H9 (cell line): Measurements from ENCODE around the gene JCHAIN. TPM values are rescaled to one million over a fixed set of nuclear protein-coding genes. Genes with fewer than 3 reads are reported as not detected.

Experiments
- DNase-seq: peaks from one replicate; pipeline ENCODE4 v3.0.0-alpha.2; 2017
- H2AFZ ChIP-seq: one replicate; pipeline ENCODE4 v1.6.1; 2013; ENCODE audit warnings: mild to moderate bottlenecking, low read length, control low read depth, moderate library complexity
- H2AK5ac ChIP-seq: 2 replicates; pipeline ENCODE4 v1.6.1; 2013; ENCODE audit warnings: low read length, control low read depth, mixed read lengths; ENCODE audit not compliant: insufficient read length
- H2BK120ac ChIP-seq: one replicate; pipeline ENCODE4 v1.6.1; 2013; ENCODE audit warnings: low read depth, mild to moderate bottlenecking, low read length, control low read depth, inconsistent platforms; ENCODE audit not compliant: poor library complexity, severe bottlenecking
- H2BK12ac ChIP-seq: 2 replicates; pipeline ENCODE4 v1.6.1; 2013; ENCODE audit warnings: low read length, control low read depth, mixed read lengths, low read depth; ENCODE audit not compliant: insufficient read length
- H2BK15ac ChIP-seq: 2 replicates; pipeline ENCODE4 v1.6.1; 2013; ENCODE audit warnings: low read depth, low read length, control low read depth
- H2BK20ac ChIP-seq: one replicate; pipeline ENCODE4 v1.6.1; 2013; ENCODE audit warnings: low read depth, mild to moderate bottlenecking, low read length, control low read depth, inconsistent platforms; ENCODE audit not compliant: poor library complexity, severe bottlenecking
- H2BK5ac ChIP-seq: 2 replicates; pipeline ENCODE4 v1.6.1; 2013; ENCODE audit warnings: low read length, control low read depth, mixed read lengths; ENCODE audit not compliant: insufficient read length
- H3K14ac ChIP-seq: 2 replicates; pipeline ENCODE4 v1.6.1; 2013; ENCODE audit warnings: low read length, control low read depth; ENCODE audit not compliant: insufficient read depth
- H3K18ac ChIP-seq: 2 replicates; pipeline ENCODE4 v1.6.1; 2013; ENCODE audit warnings: low read depth, mild to moderate bottlenecking, mixed read lengths, low read length, control low read depth; ENCODE audit not compliant: insufficient read length
- H3K23ac ChIP-seq: 2 replicates; pipeline ENCODE4 v1.6.1; 2013; ENCODE audit warnings: low read length, control low read depth, mixed read lengths, low read depth; ENCODE audit not compliant: insufficient read length
- H3K23me2 ChIP-seq: 2 replicates; pipeline ENCODE4 v1.6.1; 2013; ENCODE audit warnings: low read depth, mild to moderate bottlenecking, mixed read lengths, low read length, control low read depth; ENCODE audit not compliant: insufficient read length, poor library complexity, severe bottlenecking
- H3K27ac ChIP-seq: 2 replicates; pipeline ENCODE4 v1.5.1; 2013; ENCODE audit warnings: low read length, control low read depth, mixed read lengths, low read depth; ENCODE audit not compliant: insufficient read length
- H3K27me3 ChIP-seq: 2 replicates; pipeline ENCODE4 v1.6.1; 2013; ENCODE audit warnings: low read length, control low read depth, inconsistent platforms; ENCODE audit not compliant: insufficient read depth
- H3K4ac ChIP-seq: 2 replicates; pipeline ENCODE4 v1.6.1; 2013; ENCODE audit warnings: low read depth, mild to moderate bottlenecking, control low read depth, inconsistent platforms, low read length, moderate library complexity
- H3K4me1 ChIP-seq: 2 replicates; pipeline ENCODE4 v1.6.1; 2013; ENCODE audit warnings: low read length, control low read depth, inconsistent platforms; ENCODE audit not compliant: insufficient read depth
- H3K4me2 ChIP-seq: 2 replicates; pipeline ENCODE4 v1.6.1; 2013; ENCODE audit warnings: low read length, control low read depth, mixed read lengths; ENCODE audit not compliant: insufficient read length, insufficient read depth
- H3K56ac ChIP-seq: 2 replicates; pipeline ENCODE4 v1.6.1; 2013; ENCODE audit warnings: low read depth, mild to moderate bottlenecking, mixed read lengths, low read length, control low read depth; ENCODE audit not compliant: insufficient read length
- H3K79me1 ChIP-seq: 2 replicates; pipeline ENCODE4 v1.6.1; 2013; ENCODE audit warnings: low read depth, mild to moderate bottlenecking, moderate library complexity, low read length, control low read depth, inconsistent platforms; ENCODE audit not compliant: insufficient read depth, poor library complexity, severe bottlenecking
- H3K79me2 ChIP-seq: 2 replicates; pipeline ENCODE4 v1.6.1; 2013; ENCODE audit warnings: low read length, control low read depth, inconsistent platforms; ENCODE audit not compliant: insufficient read depth
- H3K9ac ChIP-seq: 2 replicates; pipeline ENCODE4 v1.6.1; 2013; ENCODE audit warnings: low read length, control low read depth, mixed read lengths; ENCODE audit not compliant: insufficient read length; ENCODE audit errors: extremely low read depth
- H3K9me3 ChIP-seq: one replicate; pipeline ENCODE4 v1.6.1; 2013; ENCODE audit warnings: low read depth, low read length, inconsistent platforms; ENCODE audit not compliant: control insufficient read depth
- H3T11ph ChIP-seq: one replicate; pipeline ENCODE4 v1.6.1; 2013; ENCODE audit warnings: mild to moderate bottlenecking, low read length, control low read depth, inconsistent platforms
- H4K20me1 ChIP-seq: one replicate; pipeline ENCODE4 v1.6.1; 2013; ENCODE audit not compliant: control insufficient read depth, insufficient read length, insufficient read depth
- H4K5ac ChIP-seq: 2 replicates; pipeline ENCODE4 v1.6.1; 2013; ENCODE audit warnings: low read depth, mild to moderate bottlenecking, mixed read lengths, low read length, control low read depth; ENCODE audit not compliant: insufficient read length
- H4K8ac ChIP-seq: replicated peaks from 2 replicates; pipeline ENCODE4 v1.6.1; 2013; ENCODE audit warnings: low read length, control low read depth, mixed read lengths, low read depth; ENCODE audit not compliant: insufficient read length
- H4K91ac ChIP-seq: 2 replicates; pipeline ENCODE4 v1.6.1; 2013; ENCODE audit warnings: low read depth, mild to moderate bottlenecking, moderate library complexity, mixed read lengths, low read length, control low read depth; ENCODE audit not compliant: insufficient read length
- H3K27ac Mint-ChIP-seq, 3 experiments: 2 replicates in 2 of 3; 3 replicates in 1 of 3; pipeline ENCODE4 v1.8.0; 2020 to 2021; ENCODE audit warnings: mixed read lengths in 3 of 3, mild to moderate bottlenecking in 1 of 3, moderate library complexity in 1 of 3
- H3K27me3 Mint-ChIP-seq: 2 replicates; pipeline ENCODE4 v1.8.0; 2021; ENCODE audit warnings: low read depth, mild to moderate bottlenecking, moderate library complexity, mixed read lengths
- H3K36me3 Mint-ChIP-seq, 3 experiments: 2 replicates in 2 of 3; 3 replicates in 1 of 3; pipeline ENCODE4 v1.8.0; 2020 to 2021; ENCODE audit warnings: low read depth in 3 of 3, mixed read lengths in 3 of 3; ENCODE audit not compliant: insufficient read depth in 1 of 3
- H3K4me1 Mint-ChIP-seq, 2 experiments: 2 replicates each; pipeline ENCODE4 v1.8.0; 2020; ENCODE audit warnings: mixed read lengths in 2 of 2
- H3K4me3 Mint-ChIP-seq, 2 experiments: 2 replicates in 1 of 2; 3 replicates in 1 of 2; pipeline ENCODE4 v1.8.0; 2020 to 2021; ENCODE audit warnings: mild to moderate bottlenecking in 2 of 2, mixed read lengths in 2 of 2, moderate library complexity in 1 of 2
- H3K9me3 Mint-ChIP-seq, 2 experiments: 2 replicates in 1 of 2; 3 replicates in 1 of 2; pipeline ENCODE4 v1.8.0; 2020; ENCODE audit warnings: mild to moderate bottlenecking in 2 of 2, mixed read lengths in 2 of 2, moderate library complexity in 1 of 2
- WGBS: extraction: QIAGEN DNeasy Blood & Tissue Kit; methylation state at CpG from one replicate; pipeline ENCODE4 v1.1.7; 2013; ENCODE audit warnings: missing lambda C conversion rate, low lambda C conversion rate, mixed read lengths; ENCODE audit not compliant: insufficient read length; ENCODE audit errors: extremely low coverage; 5-methylcytosine and 5-hydroxymethylcytosine counted together
- total RNA-seq: library from RNA; stranded (reverse); gene quantifications from 2 replicates; pipeline ENCODE4 v1.2.1, GENCODE V29; 2021
- TF ChIP-seq, protein P1 (sequence below): fragments of 200-600 bp; sonication (generic); conservative IDR thresholded peaks from 3 replicates; pipeline ENCODE4 v1.8.0; 2021; ENCODE audit warnings: antibody characterized with exemption, mild to moderate bottlenecking

JCHAIN gene
- total RNA-seq, 1 experiment from 2014 or later: not detected

DNA sequence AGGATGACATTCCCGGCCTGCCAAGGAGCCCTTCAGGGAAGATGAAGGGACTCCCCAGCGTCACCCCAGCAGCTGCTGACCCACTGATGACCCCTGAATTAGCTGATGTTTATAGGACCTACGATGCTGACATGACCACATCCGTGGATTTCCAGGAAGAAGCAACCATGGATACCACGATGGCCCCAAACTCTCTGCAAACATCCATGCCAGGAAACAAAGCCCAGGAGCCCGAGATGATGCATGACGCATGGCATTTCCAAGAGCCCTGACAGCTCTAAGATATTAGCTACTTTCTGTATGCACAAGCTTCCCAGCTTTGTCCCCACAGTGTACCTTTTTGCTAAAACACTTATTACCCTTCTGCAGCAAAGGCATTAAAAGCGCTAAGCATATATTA, 59.8 kb downstream of the JCHAIN start:
- Histone ChIP-seq H3K4me1 (no peaks in the 10 kb centered on the region), H3K9ac (no peak overlapping the region), H3K27me3 (no peaks in the 10 kb centered on the region), H2BK5ac (no peak overlapping the region), H3K23me2 (no peaks in the 10 kb centered on the region), H3T11ph (no peak overlapping the region), H3K79me1 (no peaks in the 10 kb centered on the region), H3K56ac (no peak overlapping the region), H3K4me2 (no peak overlapping the region), H3K4ac (no peak overlapping the region), H4K8ac (no peak overlapping the region), H4K91ac (no peak overlapping the region), H4K5ac (no peak overlapping the region), H2AK5ac (no peak overlapping the region), H3K27ac (no peak overlapping the region), H2BK15ac (no peak overlapping the region), H2BK20ac (no peak overlapping the region), H4K20me1 (no peaks in the 10 kb centered on the region), H3K23ac (no peak overlapping the region), H3K18ac (no peak overlapping the region), H2BK12ac (no peak overlapping the region), H3K79me2 (no peaks in the 10 kb centered on the region), H3K14ac (no peak overlapping the region), H2BK120ac (no peak overlapping the region), H3K9me3 (no peaks in the 10 kb centered on the region), H2AFZ (no peak overlapping the region)
- WGBS: no CpG with 5 or more reads among the region's 8 CpGs
- no peak for DNase-seq
- Mint-ChIP-seq H3K4me3 (no peak overlapping the region), H3K4me1 (peaks cover 0 to 4% of the 10 kb centered on the region in 2 experiments; a peak in 1 of 4 replicates), H3K9me3 (no peaks in the 10 kb centered on the region; a peak in 1 of 5 replicates), H3K27me3 (no peaks in the 10 kb centered on the region), H3K27ac (no peak overlapping the region), H3K36me3 (no peaks in the 10 kb centered on the region)
- TF ChIP-seq, protein P1, sequence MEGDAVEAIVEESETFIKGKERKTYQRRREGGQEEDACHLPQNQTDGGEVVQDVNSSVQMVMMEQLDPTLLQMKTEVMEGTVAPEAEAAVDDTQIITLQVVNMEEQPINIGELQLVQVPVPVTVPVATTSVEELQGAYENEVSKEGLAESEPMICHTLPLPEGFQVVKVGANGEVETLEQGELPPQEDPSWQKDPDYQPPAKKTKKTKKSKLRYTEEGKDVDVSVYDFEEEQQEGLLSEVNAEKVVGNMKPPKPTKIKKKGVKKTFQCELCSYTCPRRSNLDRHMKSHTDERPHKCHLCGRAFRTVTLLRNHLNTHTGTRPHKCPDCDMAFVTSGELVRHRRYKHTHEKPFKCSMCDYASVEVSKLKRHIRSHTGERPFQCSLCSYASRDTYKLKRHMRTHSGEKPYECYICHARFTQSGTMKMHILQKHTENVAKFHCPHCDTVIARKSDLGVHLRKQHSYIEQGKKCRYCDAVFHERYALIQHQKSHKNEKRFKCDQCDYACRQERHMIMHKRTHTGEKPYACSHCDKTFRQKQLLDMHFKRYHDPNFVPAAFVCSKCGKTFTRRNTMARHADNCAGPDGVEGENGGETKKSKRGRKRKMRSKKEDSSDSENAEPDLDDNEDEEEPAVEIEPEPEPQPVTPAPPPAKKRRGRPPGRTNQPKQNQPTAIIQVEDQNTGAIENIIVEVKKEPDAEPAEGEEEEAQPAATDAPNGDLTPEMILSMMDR: no peak

Other genes with a start within 250 kb of the JCHAIN start
- gene MUC7, start 194.3 kb downstream of the JCHAIN start, total RNA-seq: not detected in 2 replicates
- not detected in 2 replicates for gene AMTN, start 147.9 kb downstream of the JCHAIN start, total RNA-seq
- gene AMBN, start 74.3 kb downstream of the JCHAIN start, total RNA-seq: not detected in 2 replicates
- not detected in 2 replicates for gene ENAM, start 37.8 kb downstream of the JCHAIN start, total RNA-seq
- 49.3 and 51.9 TPM in 2 replicates for gene UTP3, start 22.0 kb upstream of the JCHAIN start, total RNA-seq
- gene RUFY3, start 55.5 kb upstream of the JCHAIN start, total RNA-seq: 41.7 and 48.0 TPM in 2 replicates
- gene GRSF1, start 173.4 kb upstream of the JCHAIN start, total RNA-seq: 103 and 108 TPM in 2 replicates
- gene MOB1B, start 235.9 kb upstream of the JCHAIN start, total RNA-seq: 29.5 and 30.3 TPM in 2 replicates